Omental fat pad (tissue), 4 donors: ENCODE measurements around the gene KRTAP10-2. TPM values are rescaled to one million over a fixed set of nuclear protein-coding genes. Genes with fewer than 3 reads are reported as not detected.

Experiments used
- ATAC-seq: fragments of 150-250 bp; one replicate; pipeline ENCODE4 v1.9.1; 2016; ENCODE audit warnings: mild to moderate bottlenecking, moderate library complexity; ENCODE audit not compliant: low FRiP score
- DNase-seq: peaks from one replicate; pipeline ENCODE4 v3.0.0-alpha.2; 2019; ENCODE audit warnings: low spot score
- CTCF ChIP-seq, 3 donors: fragments of 450-650 bp; IDR thresholded peaks; one replicate each; pipeline ENCODE4 v1.5.1; 2016 to 2017; ENCODE audit warnings: antibody characterized with exemption in 3 of 3, mild to moderate bottlenecking in 3 of 3, moderate library complexity in 2 of 3
- total RNA-seq, 4 donors: library from RNA; depleted of rRNA; stranded (reverse); fragments of >200 nt; gene quantifications; one replicate each; pipeline ENCODE4 v1.1.0, GENCODE V29; 2016

Gene KRTAP10-2
- total RNA-seq, 4 donors from 2014 or later: not detected

- DNase-seq: no peak
- TF ChIP-seq CTCF (IDR thresholded peaks at IDR 0.05): no peak
- no peak for ATAC-seq
Measured at GRCh38 chr21:44524414-44525371, 26.6 kb downstream of the KRTAP10-2 start.

GRCh38 chr21:44523567-44524413 lies 27.5 kb downstream of the KRTAP10-2 start:
- ATAC-seq (no peak), DNase-seq (no peak)
- no peak for TF ChIP-seq CTCF (IDR thresholded peaks at IDR 0.05)

GRCh38 chr21:44522753-44523204 lies 28.5 kb downstream of the KRTAP10-2 start:
- DNase-seq (no peak), ATAC-seq (no peak)
- TF ChIP-seq CTCF (IDR thresholded peaks at IDR 0.05): no peak

- no peak for TF ChIP-seq CTCF (IDR thresholded peaks at IDR 0.05)
- no peak for DNase-seq
- no peak for ATAC-seq
Measured at GRCh38 chr21:44521928-44522752, 29.2 kb downstream of the KRTAP10-2 start.

GRCh38 chr21:44521301-44521927 lies 29.9 kb downstream of the KRTAP10-2 start:
- no peak for TF ChIP-seq CTCF (IDR thresholded peaks at IDR 0.05)
- ATAC-seq (no peak), DNase-seq (no peak)
